MM.1S (cell line): ENCODE results near the gene RMI2.
"Not testable (repeated sequence)": the region's sequence is repeated elsewhere in the genome, so short reads cannot be mapped to it uniquely, and the experiment has no call there.

ENCODE experiments used
- DNase-seq: peaks from one replicate; pipeline ENCODE4 v3.0.0-alpha.2; 2015
- H2AFZ ChIP-seq: fragments of 300-600 bp; sonication (generic); 2 replicates; pipeline ENCODE4 v1.6.0; 2016; ENCODE audit warnings: antibody characterized with exemption, low read length
- H3F3A ChIP-seq: fragments of 300-600 bp; sonication (generic); 2 replicates; pipeline ENCODE4 v1.6.1; 2016; ENCODE audit warnings: mild to moderate bottlenecking, antibody characterized with exemption, low read length, moderate library complexity, mixed read lengths; ENCODE audit not compliant: insufficient read depth
- H3K27ac ChIP-seq: fragments of 300-600 bp; sonication (generic); 2 replicates; pipeline ENCODE4 v1.5.1; 2016; ENCODE audit warnings: mild to moderate bottlenecking, low read length
- H3K27me3 ChIP-seq: fragments of 300-600 bp; sonication (generic); replicated peaks from 2 replicates; pipeline ENCODE4 v1.6.0; 2016; ENCODE audit warnings: low read length; ENCODE audit not compliant: insufficient read depth
- H3K36me3 ChIP-seq: fragments of 300-600 bp; sonication (generic); replicated peaks from 2 replicates; pipeline ENCODE4 v1.6.1; 2016; ENCODE audit warnings: mild to moderate bottlenecking, low read length, mixed read lengths; ENCODE audit not compliant: insufficient read depth
- H3K4me1 ChIP-seq: fragments of 300-600 bp; sonication (generic); 2 replicates; pipeline ENCODE4 v1.6.1; 2016; ENCODE audit warnings: low read length, mixed read lengths
- H3K4me2 ChIP-seq: fragments of 300-600 bp; sonication (generic); 2 replicates; pipeline ENCODE4 v1.6.0; 2016; ENCODE audit warnings: low read depth, low read length
- H3K4me3 ChIP-seq: fragments of 300-600 bp; sonication (generic); 2 replicates; pipeline ENCODE4 v1.5.1; 2016; ENCODE audit warnings: low read length, mixed read lengths
- H3K79me2 ChIP-seq: fragments of 300-600 bp; sonication (generic); 2 replicates; pipeline ENCODE4 v1.6.1; 2016; ENCODE audit warnings: mixed run types, low read length, mixed read lengths
- H3K9ac ChIP-seq: fragments of 300-600 bp; sonication (generic); 2 replicates; pipeline ENCODE4 v1.6.1; 2016; ENCODE audit warnings: low read length, mixed read lengths
- H3K9me2 ChIP-seq: fragments of 300-600 bp; sonication (generic); replicated peaks from 2 replicates; pipeline ENCODE4 v1.6.1; 2016; ENCODE audit warnings: mild to moderate bottlenecking, low read length, mixed read lengths; ENCODE audit not compliant: insufficient read depth
- H3K9me3 ChIP-seq: fragments of 300-600 bp; sonication (generic); replicated peaks from 2 replicates; pipeline ENCODE4 v1.6.1; 2016; ENCODE audit warnings: mild to moderate bottlenecking, low read length, mixed read lengths; ENCODE audit not compliant: insufficient read depth
- H4K20me1 ChIP-seq: fragments of 300-600 bp; sonication (generic); 2 replicates; pipeline ENCODE4 v1.6.1; 2016; ENCODE audit warnings: mild to moderate bottlenecking, low read length, moderate library complexity, mixed read lengths; ENCODE audit not compliant: insufficient read depth
- CTCF ChIP-seq: fragments of 300-600 bp; sonication (generic); IDR thresholded peaks from 2 replicates; pipeline ENCODE4 v1.5.1; 2016; ENCODE audit warnings: antibody characterized with exemption, low read length, mixed read lengths
- EZH2 ChIP-seq: fragments of 300-600 bp; sonication (generic); optimal IDR thresholded peaks from 2 replicates; pipeline ENCODE3; 2017; ENCODE audit warnings: low read depth, mild to moderate bottlenecking, antibody characterized with exemption, low read length, mixed read lengths
- EZH2phosphoT487 ChIP-seq: fragments of 300-600 bp; sonication (generic); IDR thresholded peaks from 2 replicates; pipeline ENCODE4 v1.6.1; 2018; ENCODE audit warnings: antibody characterized with exemption, low read length

The RMI2 gene

GRCh38 chr16:11296706-11297491 is 48.4 kb upstream of the RMI2 start:
- H3K4me2 ChIP-seq, result peak overlapping the region; percentile 44
- H3F3A ChIP-seq, result peaks cover 4% of the 10 kb centered on the region; the same call in 1 of the 2 replicates
- no peaks in the 10 kb centered on the region for H3K79me2 ChIP-seq
- H3K4me3 ChIP-seq, result no peak overlapping the region
- peaks cover 40% of the 10 kb centered on the region for H3K27me3 ChIP-seq
- H3K9ac ChIP-seq, result no peak overlapping the region
- H3K9me3 ChIP-seq, result no peaks in the 10 kb centered on the region
- H3K9me2 ChIP-seq, result no peaks in the 10 kb centered on the region
- H2AFZ ChIP-seq, result no peak overlapping the region
- DNase-seq, result no peak
- no peaks in the 10 kb centered on the region for H3K36me3 ChIP-seq
- H3K4me1 ChIP-seq, result peaks cover 13% of the 10 kb centered on the region
- H3K27ac ChIP-seq, result no peak overlapping the region
- no peak for TF ChIP-seq EZH2phosphoT487
- TF ChIP-seq CTCF, result no peak
- TF ChIP-seq EZH2, result no peak
- H4K20me1 ChIP-seq, result no peaks in the 10 kb centered on the region

GRCh38 chr16:11297492-11298142 is 47.6 kb upstream of the RMI2 start:
- H3K4me2 ChIP-seq, result peak overlapping the region; percentile 44
- peak overlapping the region; percentile 13; the same call in 1 of the 2 replicates for H2AFZ ChIP-seq
- no peaks in the 10 kb centered on the region for H3K9me3 ChIP-seq
- H3K36me3 ChIP-seq, result no peaks in the 10 kb centered on the region
- no peak overlapping the region for H3K27ac ChIP-seq
- DNase-seq, result peak; percentile 94
- H3K27me3 ChIP-seq, result peaks cover 40% of the 10 kb centered on the region
- peaks cover 4% of the 10 kb centered on the region; the same call in 1 of the 2 replicates for H3F3A ChIP-seq
- no peaks in the 10 kb centered on the region for H4K20me1 ChIP-seq
- peaks cover 13% of the 10 kb centered on the region for H3K4me1 ChIP-seq
- H3K79me2 ChIP-seq, result no peaks in the 10 kb centered on the region
- no peak overlapping the region for H3K4me3 ChIP-seq
- no peaks in the 10 kb centered on the region for H3K9me2 ChIP-seq
- no peak overlapping the region for H3K9ac ChIP-seq
- no peak for TF ChIP-seq EZH2phosphoT487
- TF ChIP-seq CTCF, result peak; percentile 41
- TF ChIP-seq EZH2, result no peak

GRCh38 chr16:11298143-11298900 is 46.9 kb upstream of the RMI2 start:
- Histone ChIP-seq H3K36me3 (no peaks in the 10 kb centered on the region), H3K79me2 (no peaks in the 10 kb centered on the region), H3K4me1 (peaks cover 17% of the 10 kb centered on the region), H3K9me2 (no peaks in the 10 kb centered on the region), H2AFZ (no peak overlapping the region), H3F3A (peaks cover 9% of the 10 kb centered on the region; the same call in 1 of the 2 replicates), H4K20me1 (no peaks in the 10 kb centered on the region), H3K4me3 (no peak overlapping the region), H3K9me3 (no peaks in the 10 kb centered on the region), H3K27me3 (peaks cover 36% of the 10 kb centered on the region), H3K4me2 (no peak overlapping the region; the same call in 1 of the 2 replicates), H3K9ac (no peak overlapping the region), H3K27ac (no peak overlapping the region)
- no peak for TF ChIP-seq EZH2
- no peak for TF ChIP-seq EZH2phosphoT487
- TF ChIP-seq CTCF, result no peak
- DNase-seq, result no peak

- H4K20me1 ChIP-seq, H3K79me2 ChIP-seq, H3K4me2 ChIP-seq, H3F3A ChIP-seq, H3K9me2 ChIP-seq, DNase-seq, H3K9ac ChIP-seq, H3K27ac ChIP-seq, H3K4me3 ChIP-seq, H3K9me3 ChIP-seq, H2AFZ ChIP-seq, H3K36me3 ChIP-seq: not testable (repeated sequence)
- Histone ChIP-seq H3K27me3 (peaks cover 31% of the 10 kb centered on the region), H3K4me1 (peaks cover 21% of the 10 kb centered on the region)
Measured at GRCh38 chr16:11298950-11299547, 46.2 kb upstream of the RMI2 start.
